HG02798 (cell line): ENCODE data around the gene FGFR1OP2.

ENCODE experiments used
- ATAC-seq: cut with Tn5 transposase; IDR thresholded peaks from one replicate; pipeline ENCODE4 v1.9.1; 2021; ENCODE audit warnings: mild to moderate bottlenecking; ENCODE audit not compliant: unreplicated experiment, poor library complexity

Gene FGFR1OP2

GRCh38 chr12:27000961-27001360 lies 62.7 kb downstream of the FGFR1OP2 start:
- ATAC-seq = no peak

- no peak for ATAC-seq
These were observed 63.4 kb downstream of the FGFR1OP2 start for GRCh38 chr12:27001663-27002062.

GRCh38 chr12:27002141-27002540 lies 63.9 kb downstream of the FGFR1OP2 start:
- ATAC-seq = no peak

GRCh38 chr12:27003421-27004381 lies 65.4 kb downstream of the FGFR1OP2 start:
- no peak for ATAC-seq

GRCh38 chr12:27005495-27005894 lies 67.2 kb downstream of the FGFR1OP2 start:
- ATAC-seq = no peak

- ATAC-seq = no peak
These were observed 68.7 kb downstream of the FGFR1OP2 start for GRCh38 chr12:27006797-27007467.

- ATAC-seq = no peak
These were observed 69.8 kb downstream of the FGFR1OP2 start for GRCh38 chr12:27008081-27008480.

- ATAC-seq = no peak
These were observed 71.6 kb downstream of the FGFR1OP2 start for GRCh38 chr12:27009881-27010301.

GRCh38 chr12:27012239-27012981 lies 74.1 kb downstream of the FGFR1OP2 start:
- ATAC-seq = no peak

GRCh38 chr12:27012982-27013255 lies 74.6 kb downstream of the FGFR1OP2 start:
- ATAC-seq = no peak

GRCh38 chr12:27013611-27014084 lies 75.4 kb downstream of the FGFR1OP2 start:
- peak; percentile 15 for ATAC-seq

GRCh38 chr12:27014085-27014858 lies 76.0 kb downstream of the FGFR1OP2 start, which contains the start of gene TM7SF3:
Gene TM7SF3 (minus strand): TSS chr12:27014384. CDS start chr12:27014168, 216 bp downstream.
- peak; percentile 90 for ATAC-seq

GRCh38 chr12:27014859-27015729 lies 76.8 kb downstream of the FGFR1OP2 start:
- ATAC-seq = no peak

GRCh38 chr12:27015730-27016076 lies 77.4 kb downstream of the FGFR1OP2 start:
- ATAC-seq = no peak
